Activated T-helper 2 cell treated with anti-CD3 and anti-CD28 coated beads, Interferon-gamma antibody, Interleukin-2, Interleukin-4, amounts not matched to agents 10 μg/mL and 5 μg/mL and 100 μg/mL, durations not matched to agents 14 hours and 24 hours and 36 hours (primary cell): ENCODE results near the gene MANF. TPM values are rescaled to one million over a fixed set of nuclear protein-coding genes. Genes with fewer than 3 reads are reported as not detected.

Experiments used
- DNase-seq: peaks from one replicate; pipeline ENCODE4 v3.0.0; 2021; ENCODE audit warnings: low spot score
- H3K27ac Mint-ChIP-seq: one replicate; pipeline ENCODE4 v1.8.0; 2021; ENCODE audit warnings: mixed read lengths
- H3K27me3 Mint-ChIP-seq: one replicate; pipeline ENCODE4 v1.8.0; 2021; ENCODE audit warnings: low read depth, mixed read lengths
- H3K36me3 Mint-ChIP-seq: one replicate; pipeline ENCODE4 v1.8.0; 2021; ENCODE audit warnings: low read depth, mixed read lengths
- H3K4me1 Mint-ChIP-seq: one replicate; pipeline ENCODE4 v1.8.0; 2021; ENCODE audit warnings: low read depth, mixed read lengths
- H3K4me3 Mint-ChIP-seq: one replicate; pipeline ENCODE4 v1.8.0; 2021; ENCODE audit warnings: low read depth, mild to moderate bottlenecking, moderate library complexity, mixed read lengths
- H3K9me3 Mint-ChIP-seq: one replicate; pipeline ENCODE4 v1.8.0; 2021; ENCODE audit warnings: mixed read lengths
- intact Hi-C: fragments of 100-400 bp; cut with micrococcal nuclease; formaldehyde crosslinking; loops from one replicate; pipeline ENCODE4 v1.15.1; 2023
- total RNA-seq: library from RNA; stranded (reverse); gene quantifications from 2 replicates; pipeline ENCODE4 v1.2.3, GENCODE V29; 2022

The MANF gene
- total RNA-seq = 235 and 238 TPM in 2 replicates

GRCh38 chr3:51384726-51385473 lies at the start of gene MANF:
TSS of gene MANF (plus strand) at chr3:51385291. CDS start at chr3:51385343, 52 bp downstream.
- Mint-ChIP-seq H3K4me1 (peaks cover 41% of the 10 kb centered on the region), H3K4me3 (peak within 1 kb of the TSS; percentile 96), H3K27ac (peak within 1 kb of the TSS; percentile 97), H3K9me3 (no peaks in the 10 kb centered on the region), H3K27me3 (no peaks in the 10 kb centered on the region), H3K36me3 (peaks cover 60% of the 10 kb centered on the region)
- intact Hi-C loops = loop anchor here (2.0 to 10.0 kb wide), 4 partner anchors 116 to 1030 kb away; partner anchors contain the start of genes CYB561D2, DCAF1, HEMK1 and NPRL2
- peak; percentile 97 for DNase-seq

- Mint-ChIP-seq H3K4me1 (no peaks in the 10 kb centered on the region), H3K27me3 (no peaks in the 10 kb centered on the region), H3K36me3 (no peaks in the 10 kb centered on the region), H3K9me3 (no peaks in the 10 kb centered on the region), H3K4me3 (no peak overlapping the region), H3K27ac (no peak overlapping the region)
- intact Hi-C loops = no loop called here
- DNase-seq = no peak
Observed at GRCh38 chr3:51336261-51336660, 48.8 kb upstream of the MANF start.

DNA sequence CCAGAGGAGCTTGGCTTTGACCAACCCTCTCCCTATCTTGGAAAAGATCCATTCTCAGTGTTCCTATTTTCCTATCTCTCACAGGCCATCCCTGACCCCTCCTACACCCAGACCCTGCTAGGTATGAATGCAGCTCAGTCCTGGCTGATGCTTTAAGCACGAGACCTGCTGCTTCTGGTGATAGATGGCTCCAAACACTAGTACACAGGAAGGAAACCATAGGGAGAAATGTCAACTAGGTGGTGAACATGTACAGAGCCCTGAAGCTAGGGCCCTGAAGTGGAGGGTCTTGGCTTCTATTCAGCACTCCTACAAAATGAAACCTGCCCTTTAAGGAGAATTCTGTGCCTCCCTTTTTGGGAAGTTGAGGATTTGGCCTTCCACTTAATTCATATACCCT lies 47.4 kb upstream of the MANF start:
- no peaks in the 10 kb centered on the region for H3K9me3 Mint-ChIP-seq
- no peaks in the 10 kb centered on the region for H3K36me3 Mint-ChIP-seq
- H3K27me3 Mint-ChIP-seq = no peaks in the 10 kb centered on the region
- no peak overlapping the region for H3K4me3 Mint-ChIP-seq
- H3K27ac Mint-ChIP-seq = no peak overlapping the region
- no peaks in the 10 kb centered on the region for H3K4me1 Mint-ChIP-seq
- no peak for DNase-seq
- intact Hi-C loops = no loop called here

GRCh38 chr3:51338632-51339031 lies 46.5 kb upstream of the MANF start:
- Mint-ChIP-seq H3K27me3 (no peaks in the 10 kb centered on the region), H3K27ac (no peak overlapping the region), H3K4me3 (no peak overlapping the region), H3K9me3 (no peaks in the 10 kb centered on the region), H3K36me3 (no peaks in the 10 kb centered on the region), H3K4me1 (no peaks in the 10 kb centered on the region)
- intact Hi-C loops = no loop called here
- no peak for DNase-seq

GRCh38 chr3:51340013-51340829 lies 44.9 kb upstream of the MANF start:
- intact Hi-C loops = no loop called here
- Mint-ChIP-seq H3K4me1 (no peaks in the 10 kb centered on the region), H3K4me3 (no peak overlapping the region), H3K27me3 (no peaks in the 10 kb centered on the region), H3K9me3 (no peaks in the 10 kb centered on the region), H3K36me3 (no peaks in the 10 kb centered on the region), H3K27ac (no peak overlapping the region)
- DNase-seq = no peak

GRCh38 chr3:51340989-51341636 lies 44.0 kb upstream of the MANF start:
- Mint-ChIP-seq H3K9me3 (no peaks in the 10 kb centered on the region), H3K36me3 (no peaks in the 10 kb centered on the region), H3K4me3 (no peak overlapping the region), H3K4me1 (no peaks in the 10 kb centered on the region), H3K27ac (no peak overlapping the region), H3K27me3 (no peaks in the 10 kb centered on the region)
- intact Hi-C loops = no loop called here
- no peak for DNase-seq

GRCh38 chr3:51343918-51344687 lies 41.0 kb upstream of the MANF start:
- DNase-seq = no peak
- no peak overlapping the region for H3K27ac Mint-ChIP-seq
- intact Hi-C loops = no loop called here
- H3K4me3 Mint-ChIP-seq = no peak overlapping the region
- no peaks in the 10 kb centered on the region for H3K9me3 Mint-ChIP-seq
- no peaks in the 10 kb centered on the region for H3K36me3 Mint-ChIP-seq
- no peaks in the 10 kb centered on the region for H3K4me1 Mint-ChIP-seq
- H3K27me3 Mint-ChIP-seq = peaks cover 1% of the 10 kb centered on the region

DNA sequence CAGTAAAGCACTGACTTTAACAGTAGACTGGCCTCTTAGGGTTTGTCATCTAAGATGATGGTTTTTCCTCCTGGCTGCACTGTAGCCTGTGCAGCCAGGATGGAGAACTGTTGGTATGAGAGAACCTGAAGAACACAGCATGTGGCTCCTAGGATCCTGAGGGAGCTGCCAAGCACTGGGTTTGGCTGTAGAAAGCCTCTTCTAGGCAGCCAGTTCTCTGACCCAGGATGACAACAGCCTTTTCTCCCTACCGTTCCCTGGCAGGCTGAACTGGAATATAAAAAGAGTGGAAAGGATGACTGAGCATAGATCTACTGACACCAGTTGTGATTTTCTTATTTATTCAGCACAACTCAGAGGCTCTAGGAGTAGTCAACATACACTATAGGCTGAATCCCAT lies 34.3 kb upstream of the MANF start:
- no peak for DNase-seq
- intact Hi-C loops = no loop called here
- Mint-ChIP-seq H3K27me3 (peaks cover 1% of the 10 kb centered on the region), H3K36me3 (no peaks in the 10 kb centered on the region), H3K4me3 (no peak overlapping the region), H3K9me3 (no peaks in the 10 kb centered on the region), H3K27ac (no peak overlapping the region), H3K4me1 (no peaks in the 10 kb centered on the region)

GRCh38 chr3:51353131-51353530 lies 32.0 kb upstream of the MANF start:
- DNase-seq = no peak
- Mint-ChIP-seq H3K9me3 (no peaks in the 10 kb centered on the region), H3K4me3 (no peak overlapping the region), H3K4me1 (no peaks in the 10 kb centered on the region), H3K27me3 (no peaks in the 10 kb centered on the region), H3K36me3 (no peaks in the 10 kb centered on the region), H3K27ac (no peak overlapping the region)
- intact Hi-C loops = no loop called here

DNA sequence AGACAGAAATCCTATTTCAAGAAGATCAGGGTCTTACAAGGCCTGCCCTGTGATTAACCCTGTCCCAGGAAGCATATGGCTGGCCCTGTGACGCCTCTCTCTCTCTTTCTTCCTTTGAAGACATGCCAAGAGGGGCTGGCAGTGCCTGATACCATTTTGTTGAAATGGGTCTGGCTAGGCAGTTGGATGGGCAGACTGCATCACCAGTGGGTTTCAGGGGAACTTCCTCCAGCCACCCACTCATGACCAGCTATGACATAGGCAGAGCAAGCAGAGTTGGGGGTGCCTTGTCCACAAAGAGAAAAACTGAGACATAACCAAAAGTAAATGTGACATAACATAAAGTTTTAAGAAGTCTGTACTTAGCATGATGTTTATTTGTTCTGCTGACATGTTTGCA lies 31.4 kb upstream of the MANF start:
- no peaks in the 10 kb centered on the region for H3K36me3 Mint-ChIP-seq
- H3K27ac Mint-ChIP-seq = no peak overlapping the region
- no peaks in the 10 kb centered on the region for H3K4me1 Mint-ChIP-seq
- H3K9me3 Mint-ChIP-seq = no peaks in the 10 kb centered on the region
- H3K27me3 Mint-ChIP-seq = no peaks in the 10 kb centered on the region
- no peak overlapping the region for H3K4me3 Mint-ChIP-seq
- intact Hi-C loops = no loop called here
- DNase-seq = no peak

DNA sequence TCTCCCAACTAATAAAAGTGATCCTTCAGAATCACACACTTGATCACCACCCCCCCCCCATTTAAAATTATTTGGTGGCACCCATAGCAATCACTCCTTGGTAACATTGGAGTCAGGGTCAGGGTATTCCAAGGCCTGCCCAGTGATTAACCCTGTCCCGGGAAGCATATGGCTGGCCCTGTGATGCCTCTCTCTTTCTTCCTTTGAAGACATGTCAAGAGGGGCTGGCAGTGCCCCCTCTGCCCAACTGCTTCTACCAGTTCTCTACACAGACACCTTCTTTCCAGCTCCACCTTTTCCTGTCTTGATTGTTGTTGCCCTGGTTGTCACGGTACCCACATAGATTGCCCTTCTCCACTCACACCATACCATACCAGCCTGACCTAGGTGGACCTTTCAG lies 30.9 kb upstream of the MANF start:
- H3K27me3 Mint-ChIP-seq = no peaks in the 10 kb centered on the region
- no peak overlapping the region for H3K27ac Mint-ChIP-seq
- no peaks in the 10 kb centered on the region for H3K4me1 Mint-ChIP-seq
- H3K9me3 Mint-ChIP-seq = no peaks in the 10 kb centered on the region
- no peaks in the 10 kb centered on the region for H3K36me3 Mint-ChIP-seq
- no peak overlapping the region for H3K4me3 Mint-ChIP-seq
- DNase-seq = no peak
- intact Hi-C loops = no loop called here

DNA sequence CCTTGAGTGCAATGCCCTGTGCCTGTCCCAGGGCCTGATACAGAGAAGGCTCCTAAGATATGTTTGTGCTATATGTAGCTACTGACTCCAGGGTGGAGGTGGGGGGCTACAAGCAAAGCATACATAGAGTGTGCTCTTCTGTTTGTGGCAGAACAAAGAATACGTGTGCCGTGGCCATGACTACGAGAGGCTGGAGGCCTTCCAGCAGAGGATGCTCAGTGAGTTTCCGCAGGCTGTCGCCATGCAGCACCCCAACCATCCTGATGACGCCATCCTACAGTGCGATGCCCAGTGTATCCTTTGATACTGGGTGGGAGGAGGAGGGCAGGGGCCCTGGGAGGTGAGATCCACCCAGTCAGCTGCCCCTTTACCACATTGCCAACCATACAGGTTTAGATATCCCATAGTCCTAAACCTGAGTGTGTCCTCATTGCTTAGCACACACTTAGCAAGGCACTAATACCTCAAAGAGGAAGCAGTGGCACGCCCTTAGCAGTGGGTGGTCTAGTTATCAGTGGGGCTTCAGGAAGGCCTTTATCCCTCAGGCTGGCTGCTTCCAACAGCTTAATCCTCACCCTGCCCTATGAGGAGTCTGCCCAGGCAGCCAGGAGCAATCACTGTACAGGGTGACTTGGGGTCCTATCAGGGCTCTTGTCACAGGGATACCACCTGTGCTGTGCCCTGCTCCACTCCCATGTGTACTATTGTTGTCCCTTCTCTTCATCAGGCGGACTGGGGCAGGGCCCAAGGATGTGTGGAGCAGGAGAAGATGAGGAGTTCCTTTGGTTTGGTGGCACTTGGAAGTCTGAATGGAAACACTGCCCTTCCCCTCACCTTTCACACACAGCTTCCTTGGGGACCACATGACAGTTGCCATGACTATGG lies 30.1 kb upstream of the MANF start:
- Mint-ChIP-seq H3K9me3 (no peaks in the 10 kb centered on the region), H3K36me3 (no peaks in the 10 kb centered on the region), H3K27ac (no peak overlapping the region), H3K4me1 (no peaks in the 10 kb centered on the region), H3K27me3 (no peaks in the 10 kb centered on the region), H3K4me3 (no peak overlapping the region)
- intact Hi-C loops = no loop called here
- DNase-seq = no peak
